Sigmoid colon (tissue), 7 donors: ENCODE data around the gene COPS3. TPM values are rescaled to one million over a fixed set of nuclear protein-coding genes. Genes with fewer than 3 reads are reported as not detected.

Experiments used
- DNase-seq: peaks from one replicate; pipeline ENCODE4 v3.0.0-alpha.2; 2019
- H3K27ac ChIP-seq, 4 donors: fragments of 200-600 bp; sonication (generic); one replicate each; pipeline ENCODE4 v1.5.1; 2016 to 2019; ENCODE audit warnings: mild to moderate bottlenecking in 1 of 4
- H3K27me3 ChIP-seq, 3 donors: fragments of 200-600 bp; sonication (generic); one replicate each; pipeline ENCODE4 v1.5.1; 2019; ENCODE audit warnings: mild to moderate bottlenecking in 1 of 3
- H3K36me3 ChIP-seq, 4 donors: fragments of 200-600 bp; sonication (generic); one replicate each; pipeline ENCODE4 v1.5.1; 2016 to 2019
- H3K4me1 ChIP-seq, 4 donors: fragments of 200-600 bp; sonication (generic); one replicate each; pipeline ENCODE4 v1.5.1; 2017 to 2019
- H3K4me3 ChIP-seq, 4 donors: fragments of 200-600 bp; sonication (generic); one replicate each; pipeline ENCODE4 v1.5.1; 2017 to 2019; ENCODE audit warnings: mild to moderate bottlenecking in 2 of 4, moderate library complexity in 1 of 4
- H3K9me3 ChIP-seq, 4 donors: fragments of 200-600 bp in 3 of 4; sonication (generic) in 3 of 4; one replicate each; pipeline versions ENCODE4 v1.5.1 to v1.6.1; 2013 to 2019
- CTCF ChIP-seq, 4 experiments: fragments of 450-650 bp in 3 of 4; fragments of 200-600 bp in 1 of 4; IDR thresholded peaks; one replicate each; pipeline ENCODE4 v1.5.1; 2016 to 2019; ENCODE audit warnings: antibody characterized with exemption in 4 of 4, mild to moderate bottlenecking in 3 of 4, moderate library complexity in 2 of 4
- EP300 ChIP-seq, 4 donors: sonication (generic); formaldehyde crosslinking; IDR thresholded peaks; one replicate each; pipeline ENCODE4 v1.6.1; 2017; ENCODE audit warnings: antibody characterized with exemption in 4 of 4
- POLR2A ChIP-seq, 2 donors: fragments of 450-650 bp; IDR thresholded peaks; one replicate each; pipeline ENCODE4 v1.6.1; 2016; ENCODE audit warnings: antibody characterized with exemption in 2 of 2, mild to moderate bottlenecking in 2 of 2, moderate library complexity in 2 of 2
- POLR2AphosphoS5 ChIP-seq, 4 donors: sonication (generic); formaldehyde crosslinking; IDR thresholded peaks; one replicate each; pipeline ENCODE4 v1.6.1; 2017; ENCODE audit warnings: antibody characterized with exemption in 4 of 4
- WGBS, 2 donors: extraction: QIAGEN DNeasy Blood & Tissue Kit; methylation state at CpG; one replicate each; pipeline ENCODE4 v1.1.7; 2013; 5-methylcytosine and 5-hydroxymethylcytosine counted together
- intact Hi-C: fragments of 100-400 bp; cut with DNase I; formaldehyde crosslinking; loops from one replicate; pipeline ENCODE4 v1.15.1; 2023
- polyA plus RNA-seq, 3 donors: library from polyadenylated mRNA; stranded (reverse); fragments of 200-250 nt; gene quantifications; one replicate each; pipeline ENCODE4 v1.2.3, GENCODE V29; 2013
- total RNA-seq, 4 donors: library from RNA; depleted of rRNA; stranded (reverse); fragments of >200 nt; gene quantifications; one replicate each; pipeline ENCODE4 v1.1.0, GENCODE V29; 2016
- donor health status: healthy with polysubstance abuse.
- donor health status: Bipolar disorder and iron deficiency.
- donor health status: healthy.

Gene COPS3
- total and polyA plus RNA-seq, 7 donors: 44.6 to 105 (median 56.8) TPM

GRCh38 chr17:17207998-17208397 is 73.0 kb downstream of the COPS3 start:
- Histone ChIP-seq H3K9me3 (no peaks in the 10 kb centered on the region), H3K4me3 (no peak overlapping the region), H3K27ac (peak overlapping the region; percentile 86 to 98 (median 94)), H3K4me1 (peaks cover 0 to 44% (median 43%) of the 10 kb centered on the region in 4 donors), H3K27me3 (no peaks in the 10 kb centered on the region), H3K36me3 (peaks cover 2 to 21% (median 5%) of the 10 kb centered on the region in 4 donors)
- TF ChIP-seq POLR2A (IDR thresholded peaks at IDR 0.05) (no peak), CTCF (IDR thresholded peaks at IDR 0.05) (no peak), POLR2AphosphoS5 (IDR thresholded peaks at IDR 0.05) (no peak), EP300 (IDR thresholded peaks at IDR 0.05) (no peak)
- intact Hi-C loops: loop anchor here (2.0 to 5.0 kb wide), 3 partner anchors 29 to 165 kb away; partner anchors contain the start of genes COPS3, FLCN and MPRIP
- no peak for DNase-seq
- WGBS, 2 donors: 85 to 86% methylated on average over 8 of the region's 8 CpGs

- intact Hi-C loops: loop anchor here (2.0 to 5.0 kb wide), 3 partner anchors 30 to 164 kb away; partner anchors contain the start of genes COPS3, FLCN and MPRIP
- TF ChIP-seq EP300 (IDR thresholded peaks at IDR 0.05) (no peak), POLR2AphosphoS5 (IDR thresholded peaks at IDR 0.05) (peak in 1 of 4 donors; percentile 57)
- peak overlapping the region in 3 of 4 donors; percentile 47 to 68 (median 59) for H3K4me3 ChIP-seq
- no peak for DNase-seq
- peaks cover 0 to 54% (median 53%) of the 10 kb centered on the region in 4 donors for H3K4me1 ChIP-seq
- 27 to 62% methylated on average over 16 of the region's 16 CpGs for WGBS, 2 donors
- H3K27me3 ChIP-seq: no peaks in the 10 kb centered on the region
- H3K36me3 ChIP-seq: peaks cover 0 to 20% (median 2%) of the 10 kb centered on the region in 4 donors
- peak overlapping the region; percentile 86 to 98 (median 94) for H3K27ac ChIP-seq
- H3K9me3 ChIP-seq: no peaks in the 10 kb centered on the region
Observed at GRCh38 chr17:17206913-17207335, 74.1 kb downstream of the COPS3 start.

GRCh38 chr17:17206124-17206912 is 74.7 kb downstream of the COPS3 start, which contains the start of gene PLD6:
TSS of gene PLD6 (minus strand) at chr17:17206333. CDS start at chr17:17206286, 47 bp downstream.
- Histone ChIP-seq H3K36me3 (peaks cover 0 to 14% (median 2%) of the 10 kb centered on the region in 4 donors), H3K4me1 (peaks cover 0 to 60% (median 59%) of the 10 kb centered on the region in 4 donors), H3K4me3 (peak within 1 kb of the TSS; percentile 47 to 68 (median 54)), H3K27ac (peak within 1 kb of the TSS; percentile 86 to 98 (median 94)), H3K27me3 (no peaks in the 10 kb centered on the region), H3K9me3 (no peaks in the 10 kb centered on the region)
- intact Hi-C loops: loop anchor here (2.0 to 5.0 kb wide), 3 partner anchors 30 to 164 kb away; partner anchors contain the start of genes COPS3, FLCN and MPRIP
- TF ChIP-seq CTCF (IDR thresholded peaks at IDR 0.05) (no peak), POLR2A (IDR thresholded peaks at IDR 0.05) (peak in 1 of 2 donors; percentile 28), EP300 (IDR thresholded peaks at IDR 0.05) (peak in 1 of 4 donors; percentile 17), POLR2AphosphoS5 (IDR thresholded peaks at IDR 0.05) (peak; percentile 5 to 85 (median 75))
- WGBS, 2 donors: 5 to 24% methylated on average over 78 of the region's 78 CpGs
- DNase-seq: peak; percentile 94

GRCh38 chr17:17205368-17206123 is 75.5 kb downstream of the COPS3 start:
- Histone ChIP-seq H3K27ac (peak overlapping the region; percentile 86 to 98 (median 94)), H3K9me3 (no peaks in the 10 kb centered on the region), H3K36me3 (peaks cover 0 to 8% (median 2%) of the 10 kb centered on the region in 4 donors), H3K27me3 (no peaks in the 10 kb centered on the region), H3K4me1 (peaks cover 0 to 68% (median 66%) of the 10 kb centered on the region in 4 donors), H3K4me3 (peak overlapping the region; percentile 47 to 68 (median 54))
- intact Hi-C loops: loop anchor here (2.0 to 5.0 kb wide), 3 partner anchors 31 to 163 kb away; partner anchors contain the start of genes COPS3, FLCN and MPRIP
- 4 to 13% methylated on average over 70 of the region's 70 CpGs for WGBS, 2 donors
- peak; percentile 85 for DNase-seq
- no peak for TF ChIP-seq POLR2A (IDR thresholded peaks at IDR 0.05)
- peak in 3 of 4 donors; percentile 12 to 58 (median 45) for TF ChIP-seq POLR2AphosphoS5 (IDR thresholded peaks at IDR 0.05)

GRCh38 chr17:17204635-17205231 is 76.3 kb downstream of the COPS3 start:
- 67 to 83% methylated on average over 14 of the region's 14 CpGs for WGBS, 2 donors
- H3K4me1 ChIP-seq: peaks cover 0 to 76% (median 75%) of the 10 kb centered on the region in 4 donors
- no peak for TF ChIP-seq POLR2AphosphoS5 (IDR thresholded peaks at IDR 0.05)
- no peak for TF ChIP-seq EP300 (IDR thresholded peaks at IDR 0.05)
- no peak for TF ChIP-seq CTCF (IDR thresholded peaks at IDR 0.05)
- no peak for TF ChIP-seq POLR2A (IDR thresholded peaks at IDR 0.05)
- DNase-seq: no peak
- peak overlapping the region; percentile 86 to 98 (median 94) for H3K27ac ChIP-seq
- no peaks in the 10 kb centered on the region for H3K27me3 ChIP-seq
- peak overlapping the region; percentile 47 to 68 (median 54) for H3K4me3 ChIP-seq
- H3K36me3 ChIP-seq: peaks cover 0 to 8% (median 2%) of the 10 kb centered on the region in 4 donors
- H3K9me3 ChIP-seq: no peaks in the 10 kb centered on the region
- intact Hi-C loops: loop anchor here (5.0 kb wide), 2 partner anchors 52 to 78 kb away; partner anchors contain the start of gene COPS3
